Left kidney (tissue), 2 donors: ENCODE data around the gene GPANK1. TPM values are rescaled to one million over a fixed set of nuclear protein-coding genes. Genes with fewer than 3 reads are reported as not detected.
A peak's percentile ranks its signal among the peaks of the same experiment; 100 is the strongest.

Experiments used
- DNase-seq: peaks from one replicate; pipeline ENCODE4 v3.0.0-alpha.2; 2013
- polyA plus RNA-seq: library from polyadenylated mRNA; unstranded; fragments of 120-200 nt; gene quantifications from one replicate; pipeline ENCODE4 v1.2.1, GENCODE V29; 2013; ENCODE audit not compliant: insufficient read length

Gene GPANK1
- polyA plus RNA-seq, 1 donor, result 27.5 TPM

GRCh38 chr6:31691564-31692108 is 26.8 kb upstream of the GPANK1 start:
- DNase-seq, result no peak

GRCh38 chr6:31691078-31691463 is 26.3 kb upstream of the GPANK1 start:
- no peak for DNase-seq

DNA sequence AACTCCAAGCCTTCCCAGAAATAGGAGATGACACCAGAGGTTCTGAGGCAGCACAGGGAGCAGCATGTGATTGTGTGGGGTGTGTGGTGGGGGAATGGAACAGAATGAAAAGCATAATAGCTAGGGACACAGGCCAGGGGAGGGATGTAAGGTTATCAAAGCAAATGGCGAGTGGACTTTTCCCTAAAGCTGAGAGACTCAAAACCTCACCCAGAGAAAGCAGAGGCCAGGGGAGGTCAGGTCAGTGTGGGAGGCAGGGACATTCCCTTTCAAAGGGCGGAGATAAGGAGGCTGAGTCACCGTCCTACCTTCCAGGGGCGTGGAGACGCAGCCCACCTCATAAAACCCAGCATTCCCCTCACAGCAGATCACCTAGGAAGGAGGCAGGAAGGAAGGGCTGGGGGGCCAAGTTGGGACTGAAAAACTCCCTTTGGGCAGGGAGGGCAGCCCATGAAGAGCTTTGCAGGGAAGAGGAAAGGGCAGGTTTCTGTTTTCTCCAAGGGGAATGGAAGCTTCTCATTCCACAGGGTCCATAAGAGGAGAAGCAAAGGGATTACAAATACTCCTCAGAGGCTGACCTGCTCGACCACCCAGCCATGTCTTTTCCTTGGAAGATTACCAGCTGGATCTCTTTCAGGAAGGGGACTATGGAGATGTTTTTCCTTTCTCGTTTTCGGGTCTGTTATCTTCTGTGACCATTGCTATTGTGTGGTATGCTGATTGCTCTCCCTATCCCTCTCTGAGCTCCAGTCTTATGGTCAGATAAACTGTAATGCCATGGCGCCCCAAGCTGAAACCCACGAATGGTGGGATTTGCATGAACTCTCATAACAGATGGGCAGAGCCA is 25.7 kb upstream of the GPANK1 start:
- DNase-seq, result no peak

DNA sequence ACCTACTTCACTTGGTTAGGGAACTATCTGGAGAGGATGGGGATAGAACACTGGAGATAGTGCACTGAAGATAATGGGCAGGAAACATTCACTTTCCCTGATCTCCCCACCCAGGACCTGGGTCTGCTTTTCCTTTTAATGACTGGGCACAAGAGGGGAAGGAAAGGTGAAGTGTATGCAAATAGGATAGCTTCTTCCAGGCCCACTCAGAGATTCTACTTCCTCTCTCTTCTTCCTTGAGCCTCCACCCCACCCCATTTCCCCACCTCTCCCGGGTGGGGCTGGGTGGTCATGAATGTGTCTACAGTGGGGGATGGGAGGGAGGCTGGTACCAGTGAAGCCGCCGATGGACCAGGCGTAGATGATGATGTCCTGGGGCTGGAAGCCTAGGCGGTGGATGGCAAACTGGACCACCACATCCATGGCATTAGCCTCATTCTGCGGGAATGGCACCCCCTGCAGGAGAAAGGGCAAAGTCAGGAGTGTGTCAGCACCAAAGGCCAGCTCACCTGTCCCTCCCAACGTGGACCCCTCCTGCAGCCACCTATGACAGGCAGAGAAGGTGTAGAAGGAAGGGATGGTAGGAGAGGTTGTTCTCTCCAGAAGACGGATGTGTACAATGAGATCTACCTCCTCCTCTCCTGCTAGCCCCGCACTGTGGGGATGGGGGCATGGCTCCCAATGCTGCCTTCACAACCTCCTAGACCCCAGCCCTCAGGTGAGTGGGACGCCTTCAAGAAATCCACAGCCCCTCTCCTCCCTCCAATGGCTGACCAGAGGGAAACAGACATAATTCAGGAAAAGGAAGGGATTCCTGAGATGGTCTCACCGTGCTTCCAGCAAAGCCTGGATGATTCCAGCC is 24.7 kb upstream of the GPANK1 start:
- DNase-seq, result no peak

- no peak for DNase-seq
Measured at GRCh38 chr6:31687860-31688693, 23.3 kb upstream of the GPANK1 start.

DNA sequence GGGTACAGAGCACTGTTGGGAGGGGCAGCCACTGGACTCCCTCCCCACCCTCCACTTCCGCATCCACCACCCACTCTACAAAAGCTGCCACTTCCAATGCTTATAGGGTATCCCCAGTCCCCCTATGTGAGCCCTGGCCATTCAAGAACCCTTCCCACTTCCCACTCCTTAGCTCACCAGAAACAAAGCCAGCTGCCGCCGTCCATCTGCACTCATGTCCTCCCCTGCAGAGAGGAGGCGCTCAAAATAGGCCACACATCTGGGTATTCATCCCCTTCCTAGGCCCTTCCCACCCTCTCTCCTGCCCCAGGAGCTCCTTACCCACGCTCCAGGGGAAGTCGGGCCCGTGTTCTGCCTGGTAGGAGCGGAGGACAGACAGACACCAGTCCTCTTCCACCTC is 22.5 kb upstream of the GPANK1 start:
- no peak for DNase-seq

DNA sequence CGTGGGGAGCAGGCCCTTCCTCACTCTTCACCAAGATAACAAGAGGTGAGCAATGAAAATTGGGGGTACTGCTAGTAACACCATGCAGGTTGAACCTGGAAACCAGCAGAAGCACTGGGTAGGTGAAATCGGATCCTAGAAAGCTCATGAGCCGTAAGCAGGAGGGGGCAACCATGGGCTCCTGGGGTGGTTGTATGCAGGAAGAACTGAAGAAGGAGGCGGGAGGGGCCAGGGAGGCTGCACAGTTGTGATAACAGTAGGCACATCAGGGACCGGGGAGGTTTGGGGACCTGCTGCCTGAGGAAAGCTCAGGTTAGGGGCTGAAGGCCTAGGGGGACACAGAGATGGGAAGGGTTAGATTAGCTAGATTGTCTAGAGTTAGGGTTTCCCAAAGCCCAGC is 21.7 kb upstream of the GPANK1 start:
- no peak for DNase-seq

- DNase-seq, result no peak
Measured at GRCh38 chr6:31683591-31683990, 18.8 kb upstream of the GPANK1 start.

DNA sequence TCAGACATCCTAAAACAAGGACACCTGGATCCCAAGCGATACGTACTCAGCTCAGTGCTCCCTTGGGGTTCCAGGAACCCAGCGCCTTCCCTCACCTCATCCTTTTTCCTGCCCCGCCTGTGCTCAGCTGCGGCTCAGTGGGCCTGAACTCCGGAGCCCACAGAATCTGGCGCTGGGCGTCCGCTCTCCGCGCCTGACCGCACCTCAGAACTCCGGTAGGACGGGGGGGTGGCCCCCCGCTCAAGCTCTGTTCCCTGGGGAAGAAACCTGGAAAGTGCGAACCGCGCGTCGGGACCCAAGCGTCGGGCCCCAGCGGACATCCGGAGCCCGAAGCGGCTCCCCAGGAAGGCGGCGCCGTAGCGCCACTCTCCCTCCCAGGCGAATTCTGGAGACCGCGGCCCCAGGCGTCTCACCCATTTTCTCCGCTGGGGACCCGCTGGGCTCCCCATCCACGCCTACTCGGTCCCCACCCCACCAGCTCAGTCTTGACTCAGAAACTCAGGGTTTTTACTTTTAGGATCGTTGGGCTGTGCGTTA is 16.4 kb upstream of the GPANK1 start:
- DNase-seq, result peak; percentile 67

DNA sequence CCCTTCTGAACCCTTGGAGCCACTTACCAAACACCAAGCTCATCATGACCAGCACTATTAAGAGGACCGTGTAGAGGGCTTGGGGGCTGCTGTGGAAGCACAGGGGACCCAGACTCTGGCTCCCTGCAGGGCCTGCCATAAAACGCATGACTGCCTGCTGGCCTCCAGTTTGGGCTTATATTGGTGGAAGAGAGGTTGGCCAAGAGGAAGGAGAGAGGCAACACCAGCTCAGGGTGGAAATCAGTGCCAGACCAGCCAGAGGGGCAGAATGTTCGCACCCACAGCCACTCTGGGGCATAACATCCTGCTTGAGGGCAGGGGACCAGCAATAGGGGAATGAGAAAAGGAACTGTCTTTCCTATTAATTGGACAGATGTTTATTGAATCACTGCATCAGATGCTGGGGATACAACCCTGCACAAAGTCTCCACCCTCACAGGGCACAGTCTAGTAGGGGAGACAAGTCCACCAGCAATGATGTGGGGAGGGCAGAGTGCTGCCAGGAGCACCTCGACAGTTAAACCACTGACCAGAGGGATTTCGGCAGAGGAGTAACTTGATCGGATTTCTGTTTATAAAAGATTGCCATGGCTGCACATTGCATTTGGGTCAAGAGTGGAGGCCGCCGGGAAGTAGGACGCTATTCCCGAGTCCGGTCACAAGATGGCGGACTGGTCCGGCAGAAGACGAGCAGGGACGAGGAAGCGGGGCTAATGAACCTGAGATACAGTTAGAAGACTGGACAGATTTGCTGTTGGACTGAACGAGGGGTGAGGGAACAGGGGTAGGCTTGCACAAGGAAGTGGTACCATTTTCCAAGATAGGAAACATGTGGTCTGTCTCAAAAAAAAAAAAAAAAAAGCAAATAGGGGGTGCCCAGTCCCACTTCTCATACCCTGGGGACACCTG is 15.7 kb upstream of the GPANK1 start, which contains the start of gene LY6G5C:
Gene LY6G5C, minus strand, starts transcription at position 842 of the 909 bp plus-strand sequence. Its CDS starts 694 bp downstream, at position 148.
- peak; percentile 85 for DNase-seq

DNA sequence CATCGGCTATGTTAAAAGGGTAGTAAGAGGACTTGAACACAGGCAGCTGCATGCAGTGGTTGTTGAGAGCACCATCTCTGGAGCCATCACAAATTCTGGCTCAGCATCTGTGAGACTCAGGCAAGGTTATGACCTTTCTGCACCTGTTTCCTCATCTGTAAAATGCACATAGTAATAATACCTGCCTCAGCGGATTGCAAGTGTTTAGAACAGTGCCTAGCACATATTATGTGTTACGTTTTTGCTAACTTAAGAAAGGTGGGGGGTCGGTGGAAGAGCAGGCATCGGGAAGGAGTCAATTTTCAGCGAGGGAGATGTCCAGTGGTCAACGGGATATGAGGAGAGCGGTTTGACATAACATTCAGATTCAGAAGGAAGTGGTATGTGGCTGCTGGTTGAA is 13.2 kb upstream of the GPANK1 start:
- DNase-seq, result no peak

GRCh38 chr6:31676904-31677303 is 12.1 kb upstream of the GPANK1 start:
- no peak for DNase-seq

GRCh38 chr6:31676322-31676903 is 11.6 kb upstream of the GPANK1 start:
- no peak for DNase-seq

- no peak for DNase-seq
Measured at GRCh38 chr6:31669676-31670075, 4.9 kb upstream of the GPANK1 start, which contains the start of gene LY6G5B. Gene LY6G5B, plus strand, starts transcription at chr6:31669976. Its CDS starts 975 bp downstream, at chr6:31670951.

GRCh38 chr6:31666337-31666965 is 1.7 kb upstream of the GPANK1 start:
- DNase-seq, result no peak

DNA sequence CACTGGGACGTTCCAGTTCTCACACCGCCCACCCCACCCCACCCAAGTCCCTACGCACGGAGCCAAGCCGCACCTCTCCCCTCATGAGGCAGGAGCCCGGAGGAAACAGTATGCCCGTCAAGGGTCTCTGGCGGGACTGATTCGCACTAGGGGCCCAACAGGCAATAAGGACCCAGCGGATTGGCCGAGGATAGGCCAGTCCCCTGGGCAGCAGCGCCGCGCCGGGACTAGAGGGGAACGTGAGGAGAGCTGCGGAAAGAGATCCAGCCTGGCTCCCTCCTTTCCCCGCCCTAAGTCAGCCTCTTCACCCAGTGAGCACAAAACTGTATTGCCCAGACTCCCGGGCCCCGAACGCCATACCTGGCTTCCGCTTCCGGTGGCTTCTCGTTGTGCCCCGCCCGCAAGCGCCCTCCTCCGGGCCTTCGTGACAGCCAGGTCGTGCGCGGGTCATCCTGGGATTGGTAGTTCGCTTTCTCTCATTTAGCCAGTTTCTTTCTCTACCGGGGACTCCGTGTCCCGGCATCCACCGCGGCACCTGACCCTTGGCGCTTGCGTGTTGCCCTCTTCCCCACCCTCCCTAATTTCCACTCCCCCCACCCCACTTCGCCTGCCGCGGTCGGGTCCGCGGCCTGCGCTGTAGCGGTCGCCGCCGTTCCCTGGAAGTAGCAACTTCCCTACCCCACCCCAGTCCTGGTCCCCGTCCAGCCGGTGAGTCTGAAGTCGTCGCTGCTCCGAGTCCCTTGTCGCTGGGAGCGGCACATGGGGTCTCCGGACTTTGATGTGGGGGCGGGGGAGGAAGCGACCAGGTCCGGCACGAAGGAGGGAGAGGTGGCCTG is 922 bp upstream of the GPANK1 start, which contains the start of gene CSNK2B:
Gene CSNK2B, plus strand, starts transcription at position 580 of the 836 bp plus-strand sequence. CDS start 752 bp downstream, outside the sequence.
- peak; percentile 98 for DNase-seq

DNA sequence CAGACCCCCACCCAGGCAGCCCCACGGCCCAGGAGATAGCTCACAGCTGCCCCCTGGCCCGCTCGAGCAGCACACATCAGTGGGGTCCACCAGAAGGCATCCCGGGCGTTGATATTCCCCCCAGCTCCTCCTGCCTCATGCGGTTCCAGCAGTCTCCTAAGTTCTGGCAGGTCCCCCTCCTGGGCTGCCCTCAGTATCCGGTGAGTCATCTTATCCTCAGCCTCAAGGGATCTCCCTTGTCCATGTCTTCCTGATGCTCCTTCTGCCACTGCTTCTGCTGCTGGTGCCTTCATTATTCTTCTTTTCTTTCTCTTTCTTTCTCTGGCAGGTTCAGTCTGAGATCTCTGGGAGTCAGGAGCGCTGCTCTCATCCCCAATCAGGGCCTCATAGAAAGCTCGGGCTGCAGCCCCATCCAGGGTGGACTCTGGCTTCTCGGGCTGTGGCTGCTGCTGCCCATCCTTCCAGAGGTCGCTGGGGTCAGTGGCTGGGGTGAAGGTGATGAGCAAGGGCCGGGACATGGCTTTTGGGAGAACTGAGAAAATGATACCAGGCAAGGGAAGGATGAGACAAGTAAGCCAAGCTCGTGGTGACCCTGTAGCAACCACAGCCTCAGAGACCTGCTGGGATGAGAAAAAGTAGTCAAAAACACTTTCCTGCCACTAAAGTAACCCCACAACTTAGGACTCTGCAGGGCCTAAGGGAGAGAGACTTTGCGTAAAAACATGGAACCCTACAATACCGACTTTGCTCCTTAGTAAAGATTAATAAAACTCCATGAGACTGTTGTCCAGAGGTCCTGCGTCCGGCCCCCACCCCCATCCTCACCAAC is 622 bp downstream of the GPANK1 start:
- DNase-seq, result no peak
